Measurements from ENCODE around the gene PLCG1. TPM values are rescaled to one million over a fixed set of nuclear protein-coding genes. Genes with fewer than 3 reads are reported as not detected.

Gene PLCG1
- polyA plus RNA-seq, 1 donor from 2014 or later: 164 TPM

GRCh38 chr20:41089555-41089954, 47.8 kb upstream of the PLCG1 start:
- Histone ChIP-seq H3K9ac (ENCODE audit: low read length) (no peak overlapping the region), H4K20me1 (ENCODE audit: insufficient read depth) (no peaks in the 10 kb centered on the region), H3K27ac (ENCODE audit: low read length) (no peak overlapping the region), H3F3A (ENCODE audit: insufficient read depth, low read length, poor library complexity, severe bottlenecking) (no peaks in the 10 kb centered on the region), H3K4me2 (ENCODE audit: low read length) (no peak overlapping the region), H3K27me3 (ENCODE audit: insufficient read depth, low read depth, low read length) (no peaks in the 10 kb centered on the region), H3K9me2 (ENCODE audit: insufficient read depth, low read length) (no peaks in the 10 kb centered on the region), H3K4me3 (ENCODE audit: low read length) (no peak overlapping the region), H3K79me2 (replicated peaks; ENCODE audit: insufficient read depth, low read length) (no peaks in the 10 kb centered on the region), H2AFZ (ENCODE audit: low read depth, low read length) (no peak overlapping the region), H3K36me3 (ENCODE audit: insufficient read depth, low read length) (peaks cover 11% of the 10 kb centered on the region), H3K9me3 (ENCODE audit: low read length) (no peaks in the 10 kb centered on the region)
- TF ChIP-seq SMC3 (conservative IDR thresholded peaks at IDR 0.05; ENCODE audit: poor library complexity): no peak
- no peak for TF ChIP-seq CTCF (IDR thresholded peaks at IDR 0.05; ENCODE audit: poor library complexity, severe bottlenecking)
- TF ChIP-seq RAD21 (conservative IDR thresholded peaks at IDR 0.05): no peak
- no peak for TF ChIP-seq TAF1 (IDR thresholded peaks at IDR 0.05; ENCODE audit: low read depth)
- no peak for TF ChIP-seq EZH2 (IDR thresholded peaks at IDR 0.05; ENCODE audit: borderline replicate concordance, insufficient read depth, low read length, poor library complexity, severe bottlenecking)
- no peak for TF ChIP-seq MXI1 (conservative IDR thresholded peaks at IDR 0.05; ENCODE audit: poor library complexity, severe bottlenecking)
- TF ChIP-seq POLR2AphosphoS5 (IDR thresholded peaks at IDR 0.05): no peak
- TF ChIP-seq EP300 (conservative IDR thresholded peaks at IDR 0.05; ENCODE audit: poor library complexity, severe bottlenecking): no peak
- TF ChIP-seq, protein P1, sequence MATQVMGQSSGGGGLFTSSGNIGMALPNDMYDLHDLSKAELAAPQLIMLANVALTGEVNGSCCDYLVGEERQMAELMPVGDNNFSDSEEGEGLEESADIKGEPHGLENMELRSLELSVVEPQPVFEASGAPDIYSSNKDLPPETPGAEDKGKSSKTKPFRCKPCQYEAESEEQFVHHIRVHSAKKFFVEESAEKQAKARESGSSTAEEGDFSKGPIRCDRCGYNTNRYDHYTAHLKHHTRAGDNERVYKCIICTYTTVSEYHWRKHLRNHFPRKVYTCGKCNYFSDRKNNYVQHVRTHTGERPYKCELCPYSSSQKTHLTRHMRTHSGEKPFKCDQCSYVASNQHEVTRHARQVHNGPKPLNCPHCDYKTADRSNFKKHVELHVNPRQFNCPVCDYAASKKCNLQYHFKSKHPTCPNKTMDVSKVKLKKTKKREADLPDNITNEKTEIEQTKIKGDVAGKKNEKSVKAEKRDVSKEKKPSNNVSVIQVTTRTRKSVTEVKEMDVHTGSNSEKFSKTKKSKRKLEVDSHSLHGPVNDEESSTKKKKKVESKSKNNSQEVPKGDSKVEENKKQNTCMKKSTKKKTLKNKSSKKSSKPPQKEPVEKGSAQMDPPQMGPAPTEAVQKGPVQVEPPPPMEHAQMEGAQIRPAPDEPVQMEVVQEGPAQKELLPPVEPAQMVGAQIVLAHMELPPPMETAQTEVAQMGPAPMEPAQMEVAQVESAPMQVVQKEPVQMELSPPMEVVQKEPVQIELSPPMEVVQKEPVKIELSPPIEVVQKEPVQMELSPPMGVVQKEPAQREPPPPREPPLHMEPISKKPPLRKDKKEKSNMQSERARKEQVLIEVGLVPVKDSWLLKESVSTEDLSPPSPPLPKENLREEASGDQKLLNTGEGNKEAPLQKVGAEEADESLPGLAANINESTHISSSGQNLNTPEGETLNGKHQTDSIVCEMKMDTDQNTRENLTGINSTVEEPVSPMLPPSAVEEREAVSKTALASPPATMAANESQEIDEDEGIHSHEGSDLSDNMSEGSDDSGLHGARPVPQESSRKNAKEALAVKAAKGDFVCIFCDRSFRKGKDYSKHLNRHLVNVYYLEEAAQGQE (IDR thresholded peaks at IDR 0.05; ENCODE audit: borderline replicate concordance): no peak

DNA sequence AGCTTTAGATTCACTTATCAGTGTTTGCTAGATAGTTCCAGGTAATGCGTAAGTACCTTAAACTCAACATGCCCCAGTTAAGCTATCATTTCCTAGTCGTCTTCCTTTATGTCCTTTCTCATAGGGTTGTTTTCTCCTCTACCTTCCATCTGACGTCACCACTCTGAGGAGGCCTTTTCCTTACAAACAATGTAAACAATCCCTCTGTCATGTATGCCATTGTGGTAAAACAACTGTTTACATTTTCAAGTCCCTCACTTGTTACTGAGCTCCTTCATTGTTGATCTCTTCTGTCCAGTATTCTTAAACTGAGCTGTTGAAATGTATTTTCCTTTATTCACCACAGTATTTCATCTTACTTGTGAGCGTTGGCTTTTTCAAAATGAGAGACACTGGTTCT, 45.4 kb upstream of the PLCG1 start:
- no peak overlapping the region for H2AFZ ChIP-seq (ENCODE audit: low read depth, low read length)
- no peak overlapping the region for H3K4me3 ChIP-seq (ENCODE audit: low read length)
- H3K9me3 ChIP-seq (ENCODE audit: low read length): no peaks in the 10 kb centered on the region
- no peaks in the 10 kb centered on the region for H4K20me1 ChIP-seq (ENCODE audit: insufficient read depth)
- no peaks in the 10 kb centered on the region for H3K27me3 ChIP-seq (ENCODE audit: insufficient read depth, low read depth, low read length)
- peaks cover 8% of the 10 kb centered on the region for H3K36me3 ChIP-seq (ENCODE audit: insufficient read depth, low read length)
- H3K9me2 ChIP-seq (ENCODE audit: insufficient read depth, low read length): no peaks in the 10 kb centered on the region
- TF ChIP-seq POLR2AphosphoS5 (IDR thresholded peaks at IDR 0.05): no peak
- no peak for TF ChIP-seq EP300 (conservative IDR thresholded peaks at IDR 0.05; ENCODE audit: poor library complexity, severe bottlenecking)
- H3K4me2 ChIP-seq (ENCODE audit: low read length): no peak overlapping the region
- no peaks in the 10 kb centered on the region for H3K79me2 ChIP-seq (replicated peaks; ENCODE audit: insufficient read depth, low read length)
- no peak overlapping the region for H3K9ac ChIP-seq (ENCODE audit: low read length)
- no peaks in the 10 kb centered on the region for H3F3A ChIP-seq (ENCODE audit: insufficient read depth, low read length, poor library complexity, severe bottlenecking)
- no peak overlapping the region for H3K27ac ChIP-seq (ENCODE audit: low read length)

Measured in neural cell (in vitro differentiated cells).